ENCODE measurements around the gene PPP2R5A.
A peak's percentile ranks its signal among the peaks of the same experiment; 100 is the strongest.

PPP2R5A gene

GRCh38 chr1:212284332-212284743 lies 872 bp upstream of the PPP2R5A start:
- Histone ChIP-seq H3K9ac (ENCODE audit: low read length) (peak overlapping the region; percentile 77; the same call in 1 of the 2 replicates), H3F3A (ENCODE audit: insufficient read depth, low read length) (peaks cover 25% of the 10 kb centered on the region), H3K79me2 (ENCODE audit: low read length) (peaks cover 32% of the 10 kb centered on the region), H3K36me3 (replicated peaks; ENCODE audit: insufficient read depth, low read length) (no peaks in the 10 kb centered on the region), H3K4me3 (ENCODE audit: low read length) (peak overlapping the region; percentile 64), H3K27me3 (replicated peaks; ENCODE audit: insufficient read depth, low read length) (no peaks in the 10 kb centered on the region), H3K27ac (ENCODE audit: low read length) (peak overlapping the region; percentile 87), H3K9me2 (replicated peaks; ENCODE audit: insufficient read depth, low read length) (no peaks in the 10 kb centered on the region), H3K4me2 (ENCODE audit: low read depth, low read length) (peak overlapping the region; percentile 87), H3K9me3 (replicated peaks; ENCODE audit: insufficient read depth, low read length) (no peaks in the 10 kb centered on the region), H2AFZ (ENCODE audit: low read length) (peak overlapping the region; percentile 68), H4K20me1 (ENCODE audit: insufficient read depth, low read length) (no peaks in the 10 kb centered on the region), H3K4me1 (ENCODE audit: low read length) (peaks cover 11% of the 10 kb centered on the region)
- no peak for TF ChIP-seq EZH2 (optimal IDR thresholded peaks at IDR 0.05; ENCODE audit: low read depth, low read length)
- TF ChIP-seq CTCF (IDR thresholded peaks at IDR 0.05; ENCODE audit: low read length): no peak
- TF ChIP-seq EZH2phosphoT487 (IDR thresholded peaks at IDR 0.05; ENCODE audit: low read length): no peak
- DNase-seq: no peak

- H3K4me1 ChIP-seq (ENCODE audit: low read length): peaks cover 11% of the 10 kb centered on the region
- no peaks in the 10 kb centered on the region for H4K20me1 ChIP-seq (ENCODE audit: insufficient read depth, low read length)
- peaks cover 47% of the 10 kb centered on the region for H3K79me2 ChIP-seq (ENCODE audit: low read length)
- no peaks in the 10 kb centered on the region for H3K27me3 ChIP-seq (replicated peaks; ENCODE audit: insufficient read depth, low read length)
- no peaks in the 10 kb centered on the region for H3K9me2 ChIP-seq (replicated peaks; ENCODE audit: insufficient read depth, low read length)
- H3F3A ChIP-seq (ENCODE audit: insufficient read depth, low read length): peaks cover 25% of the 10 kb centered on the region
- TF ChIP-seq CTCF (IDR thresholded peaks at IDR 0.05; ENCODE audit: low read length) (no peak), EZH2phosphoT487 (IDR thresholded peaks at IDR 0.05; ENCODE audit: low read length) (no peak), EZH2 (optimal IDR thresholded peaks at IDR 0.05; ENCODE audit: low read depth, low read length) (no peak)
- peak overlapping the region; percentile 85 for H3K4me3 ChIP-seq (ENCODE audit: low read length)
- no peaks in the 10 kb centered on the region for H3K36me3 ChIP-seq (replicated peaks; ENCODE audit: insufficient read depth, low read length)
- no peaks in the 10 kb centered on the region for H3K9me3 ChIP-seq (replicated peaks; ENCODE audit: insufficient read depth, low read length)
- H3K9ac ChIP-seq (ENCODE audit: low read length): peak overlapping the region; percentile 68
- peak overlapping the region; percentile 87 for H3K27ac ChIP-seq (ENCODE audit: low read length)
- H2AFZ ChIP-seq (ENCODE audit: low read length): peak overlapping the region; percentile 72
- peak overlapping the region; percentile 64 for H3K4me2 ChIP-seq (ENCODE audit: low read depth, low read length)
- DNase-seq: peak; percentile 78
These were observed 710 bp downstream of the PPP2R5A start for GRCh38 chr1:212285685-212286555.

- Histone ChIP-seq H3K79me2 (ENCODE audit: low read length) (peaks cover 53% of the 10 kb centered on the region), H2AFZ (ENCODE audit: low read length) (peak overlapping the region; percentile 72), H3K27ac (ENCODE audit: low read length) (peak overlapping the region; percentile 87), H3F3A (ENCODE audit: insufficient read depth, low read length) (peaks cover 25% of the 10 kb centered on the region), H3K27me3 (replicated peaks; ENCODE audit: insufficient read depth, low read length) (no peaks in the 10 kb centered on the region), H3K9ac (ENCODE audit: low read length) (peak overlapping the region; percentile 68), H3K36me3 (replicated peaks; ENCODE audit: insufficient read depth, low read length) (no peaks in the 10 kb centered on the region), H3K4me3 (ENCODE audit: low read length) (peak overlapping the region; percentile 85), H3K9me2 (replicated peaks; ENCODE audit: insufficient read depth, low read length) (no peaks in the 10 kb centered on the region), H4K20me1 (ENCODE audit: insufficient read depth, low read length) (no peaks in the 10 kb centered on the region), H3K9me3 (replicated peaks; ENCODE audit: insufficient read depth, low read length) (no peaks in the 10 kb centered on the region), H3K4me1 (ENCODE audit: low read length) (peaks cover 15% of the 10 kb centered on the region), H3K4me2 (ENCODE audit: low read depth, low read length) (peak overlapping the region; percentile 64)
- DNase-seq: no peak
- TF ChIP-seq CTCF (IDR thresholded peaks at IDR 0.05; ENCODE audit: low read length): no peak
- TF ChIP-seq EZH2phosphoT487 (IDR thresholded peaks at IDR 0.05; ENCODE audit: low read length): no peak
- no peak for TF ChIP-seq EZH2 (optimal IDR thresholded peaks at IDR 0.05; ENCODE audit: low read depth, low read length)
These were observed 1.4 kb downstream of the PPP2R5A start for GRCh38 chr1:212286556-212287131.
